Lower leg skin (tissue), 3 donors: ENCODE results near the gene MNX1.

Experiments used
- POLR2A ChIP-seq, 2 donors: fragments of 450-650 bp; IDR thresholded peaks; one replicate each; pipeline ENCODE4 v1.6.1; 2016 to 2017; ENCODE audit warnings: antibody characterized with exemption in 2 of 2, mild to moderate bottlenecking in 1 of 2, moderate library complexity in 1 of 2
- TF ChIP-seq, protein P1 (sequence below), 3 donors: fragments of 450-650 bp; IDR thresholded peaks; one replicate each; pipeline ENCODE4 v1.5.1; 2016; ENCODE audit warnings: antibody characterized with exemption in 3 of 3, mild to moderate bottlenecking in 3 of 3, moderate library complexity in 2 of 3

DNA sequence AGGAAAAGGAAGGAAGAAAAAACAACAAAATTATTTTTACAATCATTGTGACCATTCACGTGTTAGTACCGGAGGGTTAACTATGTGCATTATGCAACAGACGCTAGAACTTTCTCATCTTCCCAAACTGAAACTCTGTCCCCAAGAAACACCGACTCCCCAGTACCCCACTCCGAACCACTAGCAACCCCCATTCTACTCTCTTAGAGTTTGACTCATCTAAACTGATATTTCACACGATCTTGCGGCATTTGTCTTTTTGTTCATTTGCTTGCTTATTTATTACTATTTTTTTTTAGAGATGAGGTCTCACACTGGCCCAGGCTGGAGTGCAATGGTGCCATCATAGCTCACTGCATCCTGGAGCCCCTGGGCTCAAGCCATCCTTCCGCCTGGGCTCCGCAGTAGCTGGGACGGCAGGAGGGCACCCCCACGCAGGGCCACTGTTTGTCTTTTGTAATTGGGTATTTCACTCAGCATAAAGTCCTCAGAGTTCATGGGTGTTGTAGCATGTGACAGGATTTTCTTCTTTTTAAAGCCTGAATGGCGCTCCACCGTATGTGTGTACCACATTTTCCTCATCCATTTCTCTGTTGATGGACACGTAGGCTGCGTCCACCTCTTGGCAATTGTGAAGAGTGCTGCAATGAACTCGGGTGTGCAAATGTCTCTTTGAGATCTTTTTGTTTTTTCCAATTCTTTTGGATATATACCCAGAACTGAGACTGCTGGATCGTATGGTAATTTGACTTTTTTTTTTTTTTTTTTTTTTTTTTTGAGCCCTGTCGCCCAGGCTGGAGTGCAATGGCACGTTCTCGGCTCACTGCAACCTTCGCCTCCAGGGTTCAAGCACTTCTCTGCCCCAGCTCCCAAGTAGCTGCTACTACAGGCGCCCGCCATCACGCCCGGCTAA is 9.5 kb downstream of the MNX1 start:
- TF ChIP-seq POLR2A (IDR thresholded peaks at IDR 0.05) = no peak
- TF ChIP-seq, protein P1, sequence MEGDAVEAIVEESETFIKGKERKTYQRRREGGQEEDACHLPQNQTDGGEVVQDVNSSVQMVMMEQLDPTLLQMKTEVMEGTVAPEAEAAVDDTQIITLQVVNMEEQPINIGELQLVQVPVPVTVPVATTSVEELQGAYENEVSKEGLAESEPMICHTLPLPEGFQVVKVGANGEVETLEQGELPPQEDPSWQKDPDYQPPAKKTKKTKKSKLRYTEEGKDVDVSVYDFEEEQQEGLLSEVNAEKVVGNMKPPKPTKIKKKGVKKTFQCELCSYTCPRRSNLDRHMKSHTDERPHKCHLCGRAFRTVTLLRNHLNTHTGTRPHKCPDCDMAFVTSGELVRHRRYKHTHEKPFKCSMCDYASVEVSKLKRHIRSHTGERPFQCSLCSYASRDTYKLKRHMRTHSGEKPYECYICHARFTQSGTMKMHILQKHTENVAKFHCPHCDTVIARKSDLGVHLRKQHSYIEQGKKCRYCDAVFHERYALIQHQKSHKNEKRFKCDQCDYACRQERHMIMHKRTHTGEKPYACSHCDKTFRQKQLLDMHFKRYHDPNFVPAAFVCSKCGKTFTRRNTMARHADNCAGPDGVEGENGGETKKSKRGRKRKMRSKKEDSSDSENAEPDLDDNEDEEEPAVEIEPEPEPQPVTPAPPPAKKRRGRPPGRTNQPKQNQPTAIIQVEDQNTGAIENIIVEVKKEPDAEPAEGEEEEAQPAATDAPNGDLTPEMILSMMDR (IDR thresholded peaks at IDR 0.05) = no peak
